ENCODE results near the gene EPHA7. TPM values are rescaled to one million over a fixed set of nuclear protein-coding genes. Genes with fewer than 3 reads are reported as not detected.

EPHA7 gene
- total RNA-seq, 2 donors from 2014 or later: 2.5 to 5.5 TPM

- Histone ChIP-seq H3K27me3 (ENCODE audit: control insufficient read depth, insufficient read depth, low read length, poor library complexity, severe bottlenecking) (no peaks in the 10 kb centered on the region), H3K4me3 (ENCODE audit: low read length) (no peak overlapping the region), H3K27ac (ENCODE audit: low read depth, low read length) (no peak overlapping the region), H3K36me3 (ENCODE audit: control insufficient read depth, insufficient read depth, low read length) (no peaks in the 10 kb centered on the region), H3K9me3 (ENCODE audit: control insufficient read depth, low read length) (no peaks in the 10 kb centered on the region), H3K4me1 (ENCODE audit: control insufficient read depth, insufficient read depth, low read length) (no peaks in the 10 kb centered on the region), H3K9ac (ENCODE audit: extremely low read depth, low read length, poor library complexity, severe bottlenecking) (no peak overlapping the region)
- H3K27ac Mint-ChIP-seq: no peak overlapping the region
- TF ChIP-seq CTCF (conservative IDR thresholded peaks at IDR 0.05): no peak
- WGBS, 2 experiments (ENCODE audit: insufficient coverage in 1 of 2, insufficient read length in 1 of 2): 93 to 100% methylated on average over 1 to 4 of the region's 4 CpGs
- no peak for DNase-seq
- no peaks in the 10 kb centered on the region for H3K27me3 Mint-ChIP-seq (ENCODE audit: insufficient read depth)
- H3K4me1 Mint-ChIP-seq: peaks cover 12% of the 10 kb centered on the region
- H3K36me3 Mint-ChIP-seq (ENCODE audit: low read depth): no peaks in the 10 kb centered on the region
- H3K9me3 Mint-ChIP-seq: no peaks in the 10 kb centered on the region
- H3K4me3 Mint-ChIP-seq: no peak overlapping the region
These were observed 147.1 kb downstream of the EPHA7 start for GRCh38 chr6:93272211-93272610.

- H3K9ac ChIP-seq (ENCODE audit: extremely low read depth, low read length, poor library complexity, severe bottlenecking): no peak overlapping the region
- no peak overlapping the region for H3K27ac Mint-ChIP-seq
- H3K4me3 Mint-ChIP-seq: no peak overlapping the region
- no peaks in the 10 kb centered on the region for H3K36me3 ChIP-seq (ENCODE audit: control insufficient read depth, insufficient read depth, low read length)
- H3K4me1 ChIP-seq (ENCODE audit: control insufficient read depth, insufficient read depth, low read length): no peaks in the 10 kb centered on the region
- TF ChIP-seq CTCF (conservative IDR thresholded peaks at IDR 0.05): no peak
- no peak overlapping the region for H3K27ac ChIP-seq (ENCODE audit: low read depth, low read length)
- no peaks in the 10 kb centered on the region for H3K9me3 Mint-ChIP-seq
- no peaks in the 10 kb centered on the region for H3K9me3 ChIP-seq (ENCODE audit: control insufficient read depth, low read length)
- no peaks in the 10 kb centered on the region for H3K36me3 Mint-ChIP-seq (ENCODE audit: low read depth)
- no peaks in the 10 kb centered on the region for H3K27me3 Mint-ChIP-seq (ENCODE audit: insufficient read depth)
- H3K4me1 Mint-ChIP-seq: peaks cover 4% of the 10 kb centered on the region
- 83 to 96% methylated on average over 1 to 3 of the region's 3 CpGs for WGBS, 2 experiments (ENCODE audit: insufficient coverage in 1 of 2, insufficient read length in 1 of 2)
- H3K27me3 ChIP-seq (ENCODE audit: control insufficient read depth, insufficient read depth, low read length, poor library complexity, severe bottlenecking): no peaks in the 10 kb centered on the region
- no peak for DNase-seq
- H3K4me3 ChIP-seq (ENCODE audit: low read length): no peak overlapping the region
These were observed 153.1 kb downstream of the EPHA7 start for GRCh38 chr6:93266116-93266817.

- Mint-ChIP-seq H3K9me3 (no peaks in the 10 kb centered on the region), H3K4me1 (peaks cover 2% of the 10 kb centered on the region), H3K27ac (no peak overlapping the region), H3K27me3 (ENCODE audit: insufficient read depth) (no peaks in the 10 kb centered on the region), H3K36me3 (ENCODE audit: low read depth) (no peaks in the 10 kb centered on the region), H3K4me3 (no peak overlapping the region)
- no peak for TF ChIP-seq CTCF (conservative IDR thresholded peaks at IDR 0.05)
- DNase-seq: no peak
- Histone ChIP-seq H3K9me3 (ENCODE audit: control insufficient read depth, low read length) (no peaks in the 10 kb centered on the region), H3K27ac (ENCODE audit: low read depth, low read length) (no peak overlapping the region), H3K27me3 (ENCODE audit: control insufficient read depth, insufficient read depth, low read length, poor library complexity, severe bottlenecking) (no peaks in the 10 kb centered on the region), H3K4me1 (ENCODE audit: control insufficient read depth, insufficient read depth, low read length) (no peaks in the 10 kb centered on the region), H3K4me3 (ENCODE audit: low read length) (no peak overlapping the region), H3K36me3 (ENCODE audit: control insufficient read depth, insufficient read depth, low read length) (no peaks in the 10 kb centered on the region), H3K9ac (ENCODE audit: extremely low read depth, low read length, poor library complexity, severe bottlenecking) (no peak overlapping the region)
- 90 to 100% methylated on average over 1 to 2 of the region's 2 CpGs for WGBS, 2 experiments (ENCODE audit: insufficient coverage in 1 of 2, insufficient read length in 1 of 2)
These were observed 158.5 kb downstream of the EPHA7 start for GRCh38 chr6:93260881-93261280.
